A549 (cell line): ENCODE results near the gene TSGA10.

Source experiments
- CTCF ChIP-seq: fragments of >200 bp; sonication (Bioruptor Twin); formaldehyde crosslinking; IDR thresholded peaks from 3 replicates; pipeline ENCODE4 v1.5.1; 2016
- ELK1 ChIP-seq: fragments of 150-350 bp; IDR thresholded peaks from 2 replicates; pipeline ENCODE4 v1.6.1; 2014; ENCODE audit warnings: low read depth, mild to moderate bottlenecking, low read length
- EP300 ChIP-seq, 2 experiments: fragments of >200 bp; sonication (Bioruptor Twin); formaldehyde crosslinking; IDR thresholded peaks; 2 replicates in 1 of 2; 3 replicates in 1 of 2; pipeline ENCODE4 v1.6.1; 2016 to 2017
- ESRRA ChIP-seq: fragments of 150-350 bp; IDR thresholded peaks from 2 replicates; pipeline ENCODE4 v1.6.1; 2014; ENCODE audit warnings: mild to moderate bottlenecking, low read length, borderline replicate concordance
- HOXA7 ChIP-seq: fragments of 250-450 bp; sonication (Bioruptor Pico); IDR thresholded peaks from 2 replicates; pipeline ENCODE4 v1.5.0; 2020; ENCODE audit warnings: mild to moderate bottlenecking, moderate library complexity
- JUN ChIP-seq, 2 experiments: fragments of >200 bp; sonication (Bioruptor Twin); formaldehyde crosslinking; IDR thresholded peaks; 2 replicates in 1 of 2; 3 replicates in 1 of 2; pipeline ENCODE4 v1.6.1; 2016 to 2017
- POLR2A ChIP-seq: IDR thresholded peaks from 2 replicates; pipeline ENCODE4 v1.6.1; 2012; ENCODE audit warnings: mild to moderate bottlenecking, low read length
- USF2 ChIP-seq: fragments of 450-650 bp; IDR thresholded peaks from 2 replicates; pipeline ENCODE4 v1.6.1; 2014; ENCODE audit warnings: antibody characterized with exemption

GRCh38 chr2:99101697-99102096 lies 53.0 kb downstream of the TSGA10 start:
- no peak for TF ChIP-seq POLR2A
- no peak for TF ChIP-seq HOXA7 (CRISPR knock-in tag)
- TF ChIP-seq JUN (IDR thresholded peaks at IDR 0.05) = no peak
- TF ChIP-seq ELK1 = no peak
- no peak for TF ChIP-seq CTCF
- TF ChIP-seq ESRRA = no peak
- no peak for TF ChIP-seq EP300 (IDR thresholded peaks at IDR 0.05)
- no peak for TF ChIP-seq USF2
